Activated T-cell treated with anti-CD3 and anti-CD28 coated beads, Interleukin-2, amount 50 U/mL, for 24 hours (primary cell): ENCODE measurements around the gene PCDH9.
"Not testable (repeated sequence)": the region's sequence is repeated elsewhere in the genome, so short reads cannot be mapped to it uniquely, and the experiment has no call there.

Source experiments
- DNase-seq: peaks from one replicate; pipeline ENCODE4 v3.0.0-alpha.2; 2020
- H3K27ac Mint-ChIP-seq: 2 replicates; pipeline ENCODE4 v1.8.0; 2020; ENCODE audit warnings: mild to moderate bottlenecking, mixed read lengths
- H3K27me3 Mint-ChIP-seq: 2 replicates; pipeline ENCODE4 v1.8.0; 2020; ENCODE audit warnings: mixed read lengths
- H3K36me3 Mint-ChIP-seq: 2 replicates; pipeline ENCODE4 v1.8.0; 2020; ENCODE audit warnings: low read depth, mixed read lengths
- H3K4me1 Mint-ChIP-seq: 2 replicates; pipeline ENCODE4 v1.8.0; 2020; ENCODE audit warnings: low read depth, mixed read lengths
- H3K4me3 Mint-ChIP-seq: 2 replicates; pipeline ENCODE4 v1.8.0; 2020; ENCODE audit warnings: mild to moderate bottlenecking, moderate library complexity, mixed read lengths
- H3K9me3 Mint-ChIP-seq: 2 replicates; pipeline ENCODE4 v1.8.0; 2020; ENCODE audit warnings: mixed read lengths

The PCDH9 gene

DNA sequence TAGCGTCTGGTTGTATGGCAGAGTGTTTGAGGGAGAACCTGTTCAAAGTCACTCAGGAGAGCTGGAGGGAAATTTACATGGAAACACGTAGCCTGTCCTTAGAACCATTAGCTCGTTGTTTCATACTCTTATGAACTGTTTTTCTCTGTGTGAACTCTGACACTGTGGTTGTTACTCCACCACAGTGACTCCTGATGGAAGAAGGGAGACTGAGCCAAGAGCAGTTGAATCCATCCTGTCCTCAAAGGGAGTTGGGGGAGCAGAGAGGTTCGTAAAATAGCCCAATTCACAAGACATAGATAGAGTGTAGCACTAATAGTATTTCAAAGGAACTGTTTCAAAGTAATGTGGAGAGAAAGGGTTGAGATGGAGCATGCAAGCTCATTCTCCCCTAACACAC is 964.8 kb downstream of the PCDH9 start:
- no peak overlapping the region for H3K4me3 Mint-ChIP-seq
- no peaks in the 10 kb centered on the region for H3K4me1 Mint-ChIP-seq
- no peaks in the 10 kb centered on the region for H3K36me3 Mint-ChIP-seq
- no peaks in the 10 kb centered on the region for H3K27me3 Mint-ChIP-seq
- no peak for DNase-seq
- no peaks in the 10 kb centered on the region for H3K9me3 Mint-ChIP-seq
- H3K27ac Mint-ChIP-seq: no peak overlapping the region

DNA sequence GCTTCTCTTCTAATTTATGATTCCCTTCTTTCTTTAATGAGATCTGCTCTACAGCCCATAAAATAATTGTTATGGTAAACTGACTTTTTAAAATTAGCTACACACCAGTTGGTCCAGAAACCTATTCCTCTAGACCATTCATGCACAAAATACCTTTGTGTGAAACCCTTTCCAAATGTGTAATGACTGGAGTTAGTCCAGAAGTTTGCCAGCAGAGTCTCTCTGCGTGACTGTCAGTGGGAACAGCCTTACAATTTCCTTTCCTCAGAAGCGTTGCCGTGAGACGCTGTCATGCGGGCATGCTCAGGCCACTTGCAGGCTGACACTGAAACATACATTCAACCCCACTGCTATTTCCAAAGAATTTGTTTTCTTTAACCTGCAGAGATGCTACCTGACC is 965.2 kb downstream of the PCDH9 start:
- Mint-ChIP-seq H3K4me1 (no peaks in the 10 kb centered on the region), H3K27me3 (no peaks in the 10 kb centered on the region), H3K4me3 (no peak overlapping the region), H3K27ac (no peak overlapping the region), H3K36me3 (no peaks in the 10 kb centered on the region), H3K9me3 (no peaks in the 10 kb centered on the region)
- DNase-seq: no peak

DNA sequence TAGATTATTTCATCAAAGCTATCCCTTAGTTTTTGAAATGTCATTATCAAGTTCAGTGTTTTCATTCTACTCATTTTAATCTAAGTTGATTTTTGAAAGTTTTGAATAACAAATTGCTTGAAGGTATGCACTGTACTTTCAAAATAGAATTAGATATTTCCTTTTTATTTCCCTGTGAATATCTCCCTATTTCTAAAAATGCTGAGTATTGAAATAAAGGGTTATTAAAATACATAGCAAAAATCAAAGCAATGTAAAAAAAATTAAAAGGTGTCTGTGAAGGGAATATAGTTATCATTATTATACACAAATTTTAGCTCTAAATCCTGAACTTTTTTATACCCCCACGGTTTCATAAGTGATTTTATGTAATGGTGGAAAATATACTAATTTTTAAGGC is 967.8 kb downstream of the PCDH9 start:
- Mint-ChIP-seq H3K9me3 (peaks cover 2% of the 10 kb centered on the region), H3K4me3 (no peak overlapping the region), H3K36me3 (no peaks in the 10 kb centered on the region), H3K27ac (no peak overlapping the region), H3K27me3 (no peaks in the 10 kb centered on the region), H3K4me1 (no peaks in the 10 kb centered on the region)
- no peak for DNase-seq

DNA sequence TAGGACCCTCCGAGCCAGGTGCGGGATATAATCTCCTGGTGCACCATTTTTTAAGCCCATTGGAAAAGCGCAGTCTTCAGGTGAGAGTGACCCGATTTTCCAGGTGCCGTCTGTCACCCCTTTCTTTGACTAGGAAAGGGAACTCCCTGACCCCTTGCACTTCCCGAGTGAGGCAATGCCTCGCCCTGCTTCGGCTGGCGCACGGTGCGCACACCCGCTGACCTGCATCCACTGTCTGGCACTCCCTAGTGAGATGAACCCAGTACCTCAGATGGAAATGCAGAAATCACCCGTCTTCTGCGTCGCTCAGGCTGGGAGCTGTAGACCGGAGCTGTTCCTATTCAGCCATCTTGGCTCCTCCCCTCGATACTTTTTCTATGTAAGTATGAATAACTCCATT is 970.7 kb downstream of the PCDH9 start:
- H3K36me3 Mint-ChIP-seq, H3K4me1 Mint-ChIP-seq, H3K27ac Mint-ChIP-seq, H3K4me3 Mint-ChIP-seq, DNase-seq, H3K27me3 Mint-ChIP-seq, H3K9me3 Mint-ChIP-seq: not testable (repeated sequence)
